Nephron progenitor cell (in vitro differentiated cells): Measurements from ENCODE around the gene CIBAR2.

Experiments used
- DNase-seq: peaks from one replicate; pipeline ENCODE4 v3.0.0; 2021
- H3K27ac Mint-ChIP-seq: 2 replicates; pipeline ENCODE4 v1.8.0; 2021; ENCODE audit warnings: mild to moderate bottlenecking, moderate library complexity, mixed read lengths
- H3K27me3 Mint-ChIP-seq: 2 replicates; pipeline ENCODE4 v1.8.0; 2021; ENCODE audit warnings: mild to moderate bottlenecking, low read depth, mixed read lengths; ENCODE audit not compliant: poor library complexity
- H3K36me3 Mint-ChIP-seq: 2 replicates; pipeline ENCODE4 v1.8.0; 2021; ENCODE audit warnings: low read depth, mixed read lengths
- H3K4me1 Mint-ChIP-seq: 2 replicates; pipeline ENCODE4 v1.8.0; 2021; ENCODE audit warnings: mixed read lengths
- H3K4me3 Mint-ChIP-seq: 2 replicates; pipeline ENCODE4 v1.8.0; 2021; ENCODE audit warnings: mild to moderate bottlenecking, moderate library complexity, mixed read lengths
- H3K9me3 Mint-ChIP-seq: 2 replicates; pipeline ENCODE4 v1.8.0; 2021; ENCODE audit warnings: mild to moderate bottlenecking, moderate library complexity, mixed read lengths
- CTCF ChIP-seq: fragments of 200-600 bp; sonication (generic); IDR thresholded peaks from 2 replicates; pipeline ENCODE4 v1.5.0; 2021; ENCODE audit warnings: antibody characterized with exemption

Gene CIBAR2

DNA sequence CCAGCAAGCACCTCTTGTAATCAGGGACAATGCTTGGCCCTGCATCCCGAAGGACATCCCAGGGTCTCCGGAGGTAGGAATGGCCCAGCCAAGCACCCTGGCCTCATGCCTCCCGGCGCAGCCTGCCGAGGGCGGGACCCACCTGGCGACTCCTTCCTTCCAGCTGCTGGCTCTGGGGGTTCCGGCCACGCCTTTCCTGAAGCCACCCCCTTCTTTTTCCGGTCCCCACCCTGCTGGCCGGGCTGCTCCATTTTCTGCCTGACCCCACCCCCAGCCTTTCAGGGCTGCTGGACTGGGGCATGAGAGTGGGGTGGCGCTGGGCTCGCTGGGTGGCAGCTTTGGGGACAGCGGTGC lies 22.5 kb upstream of the CIBAR2 start:
- peaks cover 58% of the 10 kb centered on the region for H3K4me1 Mint-ChIP-seq
- H3K4me3 Mint-ChIP-seq = no peak overlapping the region
- TF ChIP-seq CTCF = no peak
- no peaks in the 10 kb centered on the region for H3K36me3 Mint-ChIP-seq
- H3K27me3 Mint-ChIP-seq = peaks cover 14% of the 10 kb centered on the region
- no peak for DNase-seq
- no peaks in the 10 kb centered on the region for H3K9me3 Mint-ChIP-seq
- H3K27ac Mint-ChIP-seq = no peak overlapping the region

DNA sequence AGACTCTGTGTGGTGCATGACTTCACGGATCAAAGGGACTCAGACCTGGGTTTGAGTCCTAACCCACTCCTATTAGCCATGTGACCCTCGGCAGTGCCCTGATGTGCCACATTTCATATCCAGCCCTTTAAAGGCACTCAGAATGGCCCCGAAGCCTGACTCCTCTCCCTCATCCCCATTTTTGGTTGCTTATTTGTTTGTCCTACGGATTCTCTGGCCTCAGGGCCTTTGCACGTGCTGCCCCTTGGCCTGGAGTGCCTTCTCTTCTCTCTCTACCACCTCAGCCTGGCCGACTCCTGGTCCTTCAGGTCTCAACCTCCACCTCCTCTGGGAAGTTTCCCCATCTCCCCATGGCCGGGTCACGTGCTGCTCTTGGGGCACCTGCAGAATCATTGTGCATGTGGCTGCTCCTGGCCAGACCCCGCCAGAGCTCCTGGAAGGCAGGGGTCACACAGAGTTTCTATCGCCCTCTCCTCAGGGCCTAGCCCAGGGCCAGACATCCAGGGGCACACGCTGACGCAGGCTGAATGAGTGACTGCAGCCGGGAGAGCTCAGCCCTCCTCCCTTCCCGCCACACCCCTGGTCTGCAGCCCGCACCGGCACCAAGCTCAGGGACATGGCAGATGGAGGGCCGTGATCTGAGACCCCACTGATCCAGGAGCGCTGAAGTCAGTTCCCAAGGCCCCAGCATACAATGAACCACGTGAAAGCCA lies 22.0 kb upstream of the CIBAR2 start:
- no peak for DNase-seq
- Mint-ChIP-seq H3K4me1 (peaks cover 58% of the 10 kb centered on the region), H3K4me3 (no peak overlapping the region), H3K9me3 (no peaks in the 10 kb centered on the region), H3K27ac (no peak overlapping the region), H3K27me3 (peaks cover 14% of the 10 kb centered on the region), H3K36me3 (no peaks in the 10 kb centered on the region)
- no peak for TF ChIP-seq CTCF

DNA sequence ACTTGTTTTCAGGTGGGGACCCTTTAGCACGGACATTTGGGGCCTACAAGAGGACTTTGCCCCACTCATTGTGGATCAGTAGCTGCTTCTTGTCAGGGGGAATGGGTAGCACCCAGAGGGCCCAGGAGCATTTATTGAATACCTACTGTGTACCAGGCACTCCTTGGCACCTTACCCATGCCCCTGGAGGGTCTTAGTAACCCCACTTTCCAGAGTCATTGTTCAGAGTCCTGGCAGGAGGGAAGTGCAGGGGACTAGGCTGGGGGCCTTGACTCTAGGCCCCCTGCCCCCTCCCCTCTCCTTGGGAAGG lies 21.0 kb upstream of the CIBAR2 start:
- no peak for DNase-seq
- Mint-ChIP-seq H3K36me3 (no peaks in the 10 kb centered on the region), H3K9me3 (no peaks in the 10 kb centered on the region), H3K27ac (no peak overlapping the region), H3K4me1 (peaks cover 48% of the 10 kb centered on the region), H3K27me3 (peaks cover 18% of the 10 kb centered on the region), H3K4me3 (no peak overlapping the region)
- no peak for TF ChIP-seq CTCF

DNA sequence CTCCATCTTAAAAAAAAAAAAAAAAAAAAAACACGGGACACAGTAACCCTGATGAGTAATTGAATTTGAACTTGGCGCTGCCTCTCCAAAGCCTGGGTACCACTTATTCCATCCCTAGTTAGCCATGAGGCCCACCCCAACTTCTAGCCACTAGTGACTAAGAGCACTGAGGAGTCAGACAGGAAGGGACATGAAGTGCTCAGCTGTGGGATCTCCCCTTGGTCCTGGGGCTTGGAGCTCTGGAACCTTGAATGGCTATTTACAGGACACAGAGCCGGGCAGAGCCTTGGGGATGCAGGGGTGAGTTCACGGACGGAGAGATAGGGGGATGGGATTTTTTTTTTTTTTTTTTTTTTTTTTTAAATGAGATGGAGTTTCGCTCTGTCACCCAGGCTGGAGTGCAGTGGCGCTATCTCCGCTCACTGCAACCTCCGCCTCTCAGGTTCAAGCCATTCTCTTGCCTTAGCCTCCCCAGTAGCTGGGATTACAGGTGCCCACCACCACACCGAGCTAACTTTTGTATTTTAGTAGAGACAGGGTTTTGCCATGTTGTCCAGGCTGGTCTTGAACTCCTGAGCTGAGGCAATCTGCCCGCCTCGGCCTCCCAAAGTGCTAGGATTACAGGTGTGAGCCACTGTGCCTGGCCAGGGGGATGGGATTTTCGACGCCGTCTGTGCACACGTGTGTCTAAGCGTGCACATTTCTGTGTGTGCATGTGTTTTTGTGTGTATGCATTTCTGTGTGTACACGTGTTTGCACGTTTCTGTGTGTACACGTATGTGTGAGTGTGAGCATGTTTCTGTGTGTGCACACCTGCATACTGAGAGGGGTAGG lies 20.4 kb upstream of the CIBAR2 start:
- no peak overlapping the region for H3K4me3 Mint-ChIP-seq
- peaks cover 18% of the 10 kb centered on the region for H3K27me3 Mint-ChIP-seq
- TF ChIP-seq CTCF = no peak
- no peak overlapping the region for H3K27ac Mint-ChIP-seq
- no peak for DNase-seq
- no peaks in the 10 kb centered on the region for H3K36me3 Mint-ChIP-seq
- H3K4me1 Mint-ChIP-seq = peaks cover 47% of the 10 kb centered on the region
- no peaks in the 10 kb centered on the region for H3K9me3 Mint-ChIP-seq

DNA sequence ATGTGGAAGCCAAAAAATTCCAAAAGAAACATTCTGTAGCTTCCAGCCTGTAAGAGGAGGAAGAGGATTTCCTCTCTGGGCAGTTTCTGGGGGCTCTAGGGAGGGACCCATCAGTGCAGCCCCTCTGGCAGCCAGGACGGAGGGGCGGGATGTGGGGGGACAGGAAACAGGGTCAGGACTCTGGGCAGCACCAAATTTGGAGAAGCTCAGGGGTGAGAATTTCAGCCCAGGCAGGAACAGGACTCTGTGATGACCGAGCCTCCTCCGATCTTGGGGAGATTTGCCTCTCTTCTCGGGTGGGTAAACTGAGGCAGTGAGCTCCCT lies 18.4 kb upstream of the CIBAR2 start:
- Mint-ChIP-seq H3K27me3 (peaks cover 18% of the 10 kb centered on the region), H3K36me3 (no peaks in the 10 kb centered on the region), H3K9me3 (no peaks in the 10 kb centered on the region), H3K4me1 (peaks cover 49% of the 10 kb centered on the region), H3K27ac (no peak overlapping the region), H3K4me3 (no peak overlapping the region)
- DNase-seq = no peak
- TF ChIP-seq CTCF = no peak
